Kasumi-1 (cell line): Measurements from ENCODE around the gene TMEM86B.

ENCODE experiments used
- DNase-seq, 2 experiments: peaks; one replicate each; lab custom pipeline; 2025; lab: John Stamatoyannopoulos, UW

The TMEM86B gene, protein sequence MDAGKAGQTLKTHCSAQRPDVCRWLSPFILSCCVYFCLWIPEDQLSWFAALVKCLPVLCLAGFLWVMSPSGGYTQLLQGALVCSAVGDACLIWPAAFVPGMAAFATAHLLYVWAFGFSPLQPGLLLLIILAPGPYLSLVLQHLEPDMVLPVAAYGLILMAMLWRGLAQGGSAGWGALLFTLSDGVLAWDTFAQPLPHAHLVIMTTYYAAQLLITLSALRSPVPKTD

DNA sequence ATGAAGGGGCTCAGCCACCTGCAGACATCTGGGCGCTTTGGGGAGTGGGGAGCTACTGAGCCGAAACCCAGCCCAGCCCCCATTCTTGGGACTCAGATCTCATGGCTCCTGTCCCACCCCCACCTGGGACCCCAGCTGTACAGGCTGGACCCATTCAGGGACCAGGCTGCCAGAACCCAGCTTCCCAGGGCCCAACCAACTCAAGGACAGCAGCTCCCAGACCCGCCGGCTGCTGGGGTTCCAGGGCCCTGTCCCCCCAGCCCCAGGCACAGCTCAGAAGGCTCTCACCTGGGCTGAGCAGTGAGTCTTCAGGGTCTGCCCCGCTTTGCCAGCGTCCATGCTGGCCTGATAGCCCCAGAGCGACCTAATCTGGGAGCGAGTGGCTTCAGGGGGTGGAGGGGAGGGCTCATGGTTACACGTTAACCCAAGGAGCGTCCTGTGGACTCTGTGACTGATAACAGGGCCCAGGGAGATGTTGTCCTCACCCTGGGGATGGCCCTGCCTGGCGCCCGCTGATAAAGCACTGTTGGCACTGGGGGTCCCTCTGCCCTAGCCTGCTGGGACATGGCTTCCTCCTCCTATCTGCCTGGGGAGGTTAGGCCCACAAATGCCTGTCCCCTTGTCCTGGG lies at the start of gene TMEM86B:
TMEM86B (minus strand) TSS at position 361 of the 629 bp plus-strand sequence; CDS start at position 339, 22 bp downstream.
- DNase-seq: no peak

DNA sequence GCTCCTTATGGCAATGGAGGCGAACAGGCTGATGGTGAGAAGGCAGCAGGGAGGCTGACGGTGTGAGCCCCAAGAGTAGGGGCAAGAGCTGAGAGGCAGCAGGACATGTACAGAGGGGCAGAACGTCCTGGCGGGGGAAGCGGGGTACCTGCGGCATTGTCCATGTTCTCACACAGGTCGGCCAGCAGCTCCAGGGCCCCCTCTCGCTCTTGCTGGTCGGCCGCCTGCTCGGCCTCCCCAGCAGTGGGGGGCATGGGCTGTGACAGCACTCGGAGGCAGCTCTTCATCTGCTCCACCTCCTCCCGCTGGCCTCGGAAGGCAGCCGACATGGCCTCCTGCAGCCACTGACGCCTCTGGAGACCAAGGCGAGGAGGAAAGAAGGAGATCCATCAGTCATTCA lies 48.9 kb upstream of the TMEM86B start:
- no peak for DNase-seq

DNA sequence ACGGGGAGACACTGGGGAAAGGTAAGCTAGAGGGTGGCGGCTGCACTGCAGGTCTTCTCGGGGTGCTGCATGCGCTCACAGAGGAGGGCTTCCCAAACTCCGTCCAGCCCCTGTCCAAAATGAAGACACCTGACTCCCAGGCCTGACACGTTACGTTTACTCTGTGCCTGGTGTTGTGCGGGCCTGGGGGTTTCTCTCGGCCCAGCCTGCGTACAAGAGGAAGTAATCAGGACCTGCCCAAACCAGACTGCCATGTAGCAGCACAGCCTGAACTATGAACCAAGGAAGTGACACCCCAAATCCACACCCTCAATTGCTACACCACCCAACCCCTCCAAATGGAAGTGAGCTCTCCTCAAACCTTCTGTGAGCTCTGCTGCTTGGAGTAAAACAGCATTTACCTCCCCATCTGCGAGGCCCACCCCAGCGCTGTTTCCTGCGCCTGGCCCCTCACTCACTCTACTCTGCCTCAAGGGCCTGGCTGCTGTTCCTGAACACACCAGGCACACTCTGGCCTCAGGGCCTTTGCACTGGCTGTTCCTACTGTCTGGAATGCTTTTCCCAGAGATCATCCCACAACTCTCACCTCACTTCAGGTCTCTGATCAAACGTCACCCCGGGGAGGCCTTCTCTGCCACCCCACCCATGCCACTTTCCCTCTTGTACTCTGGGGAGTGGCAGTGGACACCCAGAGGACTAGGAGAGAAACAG lies 48.3 kb upstream of the TMEM86B start:
- no peak for DNase-seq

DNA sequence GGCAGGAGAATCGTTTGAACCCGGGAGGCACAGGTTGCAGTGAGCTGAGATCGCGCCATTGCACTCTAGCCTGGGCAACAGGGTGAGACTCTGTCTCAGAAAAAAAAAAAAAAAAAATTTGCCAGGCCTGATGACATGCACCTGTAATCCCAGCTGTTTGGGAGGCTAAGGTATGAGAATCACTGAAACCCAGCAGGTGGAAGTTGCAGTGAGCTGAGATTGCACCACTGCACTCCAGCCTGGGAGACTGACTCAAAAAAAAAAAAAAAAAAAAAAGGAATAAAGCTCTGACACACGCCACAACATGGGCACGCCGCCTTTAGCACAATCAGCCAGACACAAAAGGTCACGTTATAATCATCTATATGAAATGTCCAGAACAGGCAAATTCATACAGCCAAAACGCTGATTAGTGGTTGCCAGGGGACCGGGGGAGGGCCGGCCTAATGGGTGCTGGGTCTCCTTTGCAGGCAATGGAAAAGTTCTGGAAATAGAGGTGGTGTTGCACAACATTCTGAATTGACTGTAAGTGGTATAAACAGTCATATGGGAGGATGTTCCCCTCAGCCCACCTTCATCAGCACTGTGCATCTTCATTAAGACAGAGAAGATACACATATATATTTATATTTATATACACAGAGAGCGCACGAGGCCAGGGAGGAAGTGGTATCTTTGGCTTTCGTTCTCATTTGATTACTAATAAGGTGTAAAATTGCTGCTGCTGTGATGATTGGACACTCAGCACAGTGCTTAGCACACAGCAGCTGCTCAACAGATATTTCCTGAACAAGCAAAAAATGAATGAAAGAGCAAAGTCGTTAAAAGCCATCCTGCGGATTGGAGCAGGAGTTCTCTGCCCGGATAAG lies 47.5 kb upstream of the TMEM86B start:
- DNase-seq: no peak

DNA sequence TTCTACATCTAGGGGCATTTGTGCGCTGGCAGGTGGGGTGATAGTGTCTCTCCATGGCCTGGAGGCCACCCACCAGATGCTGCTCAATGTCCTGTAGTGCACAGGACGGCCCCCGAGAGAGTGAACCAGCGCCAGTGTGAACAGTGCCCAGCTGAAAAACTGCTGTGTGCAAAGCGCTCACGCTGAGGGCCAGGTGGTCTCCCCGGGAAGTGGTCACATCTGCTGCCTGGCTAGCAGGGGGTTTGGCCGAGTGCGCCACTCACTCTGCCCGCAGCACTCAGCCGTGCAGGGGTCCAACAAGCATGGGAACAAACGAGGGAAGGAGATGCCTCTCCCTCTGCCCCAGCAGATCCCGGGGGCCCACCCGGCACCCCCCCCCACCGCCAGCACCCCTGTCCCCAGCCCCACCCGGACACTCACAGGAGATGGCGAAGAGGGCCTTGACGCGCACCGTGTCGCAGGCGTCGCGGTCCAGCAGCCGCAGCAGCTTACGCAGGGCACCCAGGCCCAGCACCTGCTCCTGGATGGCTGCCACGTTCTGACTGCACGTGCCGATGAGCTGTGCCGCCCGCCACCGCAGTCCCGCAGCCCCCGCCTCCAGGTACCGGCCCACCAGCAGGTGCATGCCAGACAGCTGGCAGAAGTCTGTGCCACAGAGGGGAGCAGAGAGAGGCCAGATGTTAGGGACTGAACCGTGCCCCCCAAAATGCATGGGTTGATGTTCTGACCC lies 45.6 kb upstream of the TMEM86B start:
- DNase-seq: no peak

DNA sequence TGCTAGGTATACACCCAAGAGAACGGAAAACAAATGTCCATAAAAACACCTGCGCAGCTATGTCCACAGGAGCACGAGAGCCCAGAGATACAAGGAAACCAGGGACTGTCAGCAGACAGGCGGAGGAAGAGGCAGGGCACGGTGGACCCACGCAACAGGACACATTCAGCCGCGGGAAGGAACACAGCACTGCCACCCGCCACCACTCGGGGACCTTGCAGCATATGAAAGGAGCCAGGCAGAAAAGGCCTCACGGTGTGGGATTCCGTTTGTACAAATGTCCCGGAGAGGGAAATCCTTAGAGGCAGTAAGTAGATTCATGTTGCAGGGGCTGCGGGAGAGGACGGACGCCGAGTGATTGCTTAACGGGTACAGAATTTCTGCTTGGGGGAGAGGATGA lies 43.6 kb upstream of the TMEM86B start:
- DNase-seq: no peak

DNA sequence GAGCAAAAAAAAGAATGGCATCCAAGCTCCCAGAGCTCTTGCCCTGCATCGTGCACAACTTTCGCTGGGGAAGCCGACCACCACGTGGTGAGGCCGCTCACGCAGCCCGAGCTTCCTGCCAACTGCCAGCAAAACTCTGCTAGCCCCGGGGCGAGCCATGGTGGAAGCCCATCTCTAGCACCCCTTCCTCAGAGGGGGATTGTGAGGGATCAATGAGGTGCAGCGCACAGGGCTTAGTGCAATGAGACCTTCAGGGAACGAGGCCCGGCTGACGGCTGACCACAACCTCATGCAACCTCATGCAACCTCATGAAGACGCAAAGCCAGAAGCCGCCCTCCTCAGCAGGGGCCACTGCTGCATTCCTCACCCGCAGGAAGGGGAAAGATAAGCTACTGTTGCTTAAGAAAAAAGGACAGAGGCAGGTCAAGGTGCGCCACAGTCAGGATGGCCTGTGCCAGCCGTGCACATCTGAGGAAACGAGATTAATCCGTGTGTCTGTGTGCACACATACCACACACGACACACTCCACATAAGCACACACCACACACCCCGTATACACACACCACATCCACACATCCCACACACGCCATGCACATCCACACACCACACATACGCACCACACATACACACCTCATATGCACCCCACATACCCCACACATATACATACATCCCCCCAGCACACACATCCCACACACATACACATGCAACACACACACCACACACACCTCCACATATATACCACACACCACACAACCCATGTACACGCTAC lies 41.8 kb upstream of the TMEM86B start:
- no peak for DNase-seq

DNA sequence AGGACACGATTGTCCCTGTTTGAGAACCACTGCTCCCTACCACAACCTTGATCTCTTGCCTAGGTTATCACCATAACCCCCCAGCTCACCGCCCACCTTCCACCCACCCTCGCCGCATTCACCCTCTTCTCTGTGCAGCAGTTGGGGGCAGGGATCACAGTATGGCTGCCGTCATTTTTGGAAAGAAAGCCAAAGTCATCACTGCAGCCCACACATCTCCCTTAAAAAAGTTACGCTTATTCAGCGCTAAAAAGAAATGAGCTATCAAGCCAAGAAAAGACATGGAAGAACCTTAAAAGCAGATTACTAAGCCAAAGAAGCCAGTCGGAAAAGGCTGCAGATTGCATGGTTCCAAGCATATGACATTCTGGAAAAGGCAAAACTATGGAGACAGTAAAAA lies 40.7 kb upstream of the TMEM86B start:
- DNase-seq: no peak

DNA sequence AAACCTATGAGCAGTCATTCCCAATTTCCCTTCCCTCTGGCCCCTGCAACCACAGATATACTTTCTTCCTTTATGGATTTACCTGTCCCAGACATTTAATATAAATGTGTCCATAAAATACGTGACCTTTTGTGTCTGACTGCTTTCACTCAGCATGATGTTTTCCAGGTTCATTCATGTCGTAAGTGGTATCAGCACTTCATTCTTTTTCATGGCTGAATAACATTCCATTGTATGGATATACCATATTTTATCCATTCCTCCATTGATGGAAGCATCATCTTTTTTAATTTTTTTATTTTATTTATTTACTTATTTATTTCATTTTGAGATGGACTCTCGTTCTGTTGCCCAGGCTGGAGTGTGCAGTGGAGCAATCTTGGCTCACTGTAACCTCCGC lies 38.3 kb upstream of the TMEM86B start:
- DNase-seq: no peak

DNA sequence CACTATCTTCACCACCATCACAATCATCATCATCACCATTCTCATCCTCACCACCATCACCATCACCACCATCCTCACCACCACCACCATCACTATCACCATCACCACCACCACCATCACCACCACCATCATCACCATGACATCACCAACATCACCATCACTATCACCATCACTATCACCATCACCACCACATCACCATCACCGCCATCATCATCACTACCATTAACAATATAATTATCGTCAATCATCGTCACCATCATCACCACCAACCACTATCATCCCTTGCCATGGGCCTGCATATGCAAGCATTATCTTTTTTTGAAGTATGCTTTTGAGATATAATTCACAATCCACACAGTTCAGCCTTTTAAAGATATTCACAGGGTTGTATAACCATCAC lies 37.8 kb upstream of the TMEM86B start:
- no peak for DNase-seq

DNA sequence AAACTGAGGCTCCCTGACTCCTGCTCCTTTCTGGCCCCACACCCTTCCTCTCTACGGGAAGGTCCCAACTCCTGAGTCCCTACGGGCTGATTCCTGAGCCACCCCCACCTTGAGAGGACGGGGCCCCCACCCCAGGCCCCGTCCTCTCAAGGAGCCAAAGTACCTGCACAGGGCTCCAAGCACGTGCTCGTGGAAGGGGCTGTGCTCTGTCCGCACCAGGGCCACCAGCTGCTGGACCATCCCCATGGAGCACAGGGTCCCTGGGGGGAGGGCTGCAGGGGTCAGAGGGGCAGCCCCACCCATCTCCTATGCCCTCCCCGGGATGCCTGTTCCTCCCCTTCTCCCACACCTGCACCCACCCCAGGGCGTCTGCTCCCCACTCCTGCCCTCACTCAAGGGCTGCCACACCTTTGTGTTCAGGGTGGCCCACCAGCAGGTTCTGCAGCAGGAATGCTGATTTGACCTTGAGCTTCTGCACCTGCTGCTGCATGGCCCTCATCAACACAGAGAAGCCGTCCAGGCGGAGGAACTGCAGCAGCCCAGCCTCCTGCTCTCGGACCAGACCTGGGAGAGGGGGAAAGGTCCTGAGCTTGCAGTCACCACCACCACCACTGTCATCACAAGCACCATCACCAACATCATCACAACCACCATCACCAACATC lies 37.3 kb upstream of the TMEM86B start:
- DNase-seq: no peak

DNA sequence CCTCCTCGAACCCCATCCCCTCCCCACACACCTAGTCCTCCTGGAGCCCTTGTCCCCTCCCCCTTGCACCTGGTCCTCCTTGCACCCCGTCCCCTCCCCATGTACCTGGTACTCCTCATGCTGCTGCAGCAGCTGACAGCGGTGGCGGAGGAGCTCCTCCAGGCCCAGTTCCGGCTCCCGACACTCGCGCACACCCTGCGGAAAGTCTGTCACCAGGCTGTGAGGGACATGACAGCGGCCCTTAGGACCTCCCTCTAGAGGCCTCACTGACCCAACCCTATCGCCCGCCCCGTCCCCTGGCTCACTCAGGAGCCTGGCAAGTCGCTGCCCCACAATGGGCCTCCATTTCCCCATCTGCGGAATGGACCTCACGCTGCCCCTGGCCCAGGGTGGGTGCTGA lies 36.6 kb upstream of the TMEM86B start:
- no peak for DNase-seq

DNA sequence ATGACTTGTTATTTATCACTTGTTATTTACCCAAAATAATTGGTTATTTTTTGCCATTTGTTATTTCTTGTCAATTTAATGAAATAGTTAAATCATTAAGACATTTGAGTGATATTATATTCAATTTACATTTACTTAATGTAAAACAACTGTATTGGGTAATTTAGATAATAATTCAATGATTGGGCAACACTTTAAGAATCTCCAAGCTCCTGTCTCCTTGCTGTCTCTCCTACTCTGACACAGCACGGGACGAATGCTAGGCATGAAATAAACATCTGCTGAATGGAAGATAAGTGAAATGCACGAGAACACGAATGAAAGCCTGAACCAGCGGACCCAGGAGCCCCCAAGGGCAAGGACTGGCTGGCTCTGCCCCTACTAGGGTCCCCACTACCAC lies 36.0 kb upstream of the TMEM86B start:
- DNase-seq: no peak

DNA sequence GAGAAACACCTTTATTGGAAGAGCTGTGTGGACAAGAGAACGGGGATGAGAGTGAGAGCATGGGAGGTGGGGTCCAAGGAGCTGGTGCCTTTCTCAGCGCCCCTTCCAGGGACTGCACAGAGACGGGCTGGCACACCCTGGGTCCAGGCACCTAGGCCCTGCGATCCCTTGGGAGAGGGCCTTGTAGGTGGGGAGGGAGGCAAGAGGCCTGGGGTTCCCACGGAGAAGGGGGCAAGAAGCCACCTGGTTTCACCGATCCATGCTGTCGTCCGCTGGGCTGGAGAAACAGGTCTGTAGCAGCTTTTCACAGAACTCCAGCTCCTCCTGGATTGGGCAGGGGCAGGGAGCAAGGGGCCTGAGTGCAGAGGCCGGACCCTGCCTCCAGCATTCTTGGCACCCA lies 33.8 kb upstream of the TMEM86B start:
- DNase-seq: no peak

DNA sequence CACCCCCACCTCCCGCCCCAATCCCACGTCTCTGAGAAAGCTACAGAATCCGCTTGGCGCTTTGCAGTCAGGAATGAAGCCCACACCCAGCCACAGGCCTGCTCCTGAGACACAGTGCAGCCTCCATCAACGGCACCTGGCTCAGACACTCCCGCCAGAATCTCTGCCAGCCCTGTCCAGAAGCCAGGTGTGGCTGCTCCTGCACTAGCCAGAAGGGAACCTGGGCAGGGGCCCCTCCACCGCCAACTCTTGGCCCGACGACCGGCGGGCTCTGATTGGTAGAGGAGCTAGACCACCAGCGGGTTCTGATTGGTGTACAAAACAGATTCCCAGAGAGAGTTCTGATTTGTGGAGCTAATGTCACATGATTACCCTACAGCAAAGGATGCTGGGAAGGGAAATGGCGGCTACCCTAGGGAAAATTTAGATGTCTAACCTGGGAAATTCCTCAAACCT lies 33.1 kb upstream of the TMEM86B start:
- no peak for DNase-seq

DNA sequence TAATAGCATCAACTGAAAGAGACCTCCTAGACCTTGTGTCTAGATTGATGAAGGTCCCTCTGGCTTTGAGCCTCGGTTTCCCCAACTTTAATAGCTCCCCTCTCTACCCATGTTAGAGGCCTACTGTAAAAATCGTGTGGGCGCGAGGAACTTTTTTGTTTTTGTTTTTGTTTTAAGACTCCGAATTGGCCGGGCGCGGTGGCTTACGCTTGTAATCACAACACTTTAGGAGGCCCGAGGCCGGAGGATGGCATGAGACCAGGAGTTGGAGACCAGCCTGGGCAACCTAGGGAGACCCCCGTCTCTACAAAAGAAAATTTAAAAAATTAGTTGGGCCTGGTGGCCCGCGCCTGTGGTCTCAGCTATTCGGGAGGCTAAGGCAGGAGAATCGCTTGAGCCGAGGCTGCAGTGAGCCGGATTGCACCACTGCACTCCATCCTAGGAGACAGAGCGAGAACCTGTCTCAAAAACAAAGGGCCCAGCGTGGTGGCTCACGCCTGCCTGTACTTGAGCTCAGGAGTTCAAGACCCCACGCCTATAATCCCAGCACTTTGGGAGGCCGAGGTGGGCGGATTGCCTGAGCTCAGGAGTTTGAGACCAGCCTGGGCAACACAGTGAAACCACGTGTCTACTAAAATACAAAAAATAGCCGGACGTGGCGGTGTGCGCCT lies 31.1 kb upstream of the TMEM86B start:
- peak in 1 of 2 experiments; percentile 10 for DNase-seq

DNA sequence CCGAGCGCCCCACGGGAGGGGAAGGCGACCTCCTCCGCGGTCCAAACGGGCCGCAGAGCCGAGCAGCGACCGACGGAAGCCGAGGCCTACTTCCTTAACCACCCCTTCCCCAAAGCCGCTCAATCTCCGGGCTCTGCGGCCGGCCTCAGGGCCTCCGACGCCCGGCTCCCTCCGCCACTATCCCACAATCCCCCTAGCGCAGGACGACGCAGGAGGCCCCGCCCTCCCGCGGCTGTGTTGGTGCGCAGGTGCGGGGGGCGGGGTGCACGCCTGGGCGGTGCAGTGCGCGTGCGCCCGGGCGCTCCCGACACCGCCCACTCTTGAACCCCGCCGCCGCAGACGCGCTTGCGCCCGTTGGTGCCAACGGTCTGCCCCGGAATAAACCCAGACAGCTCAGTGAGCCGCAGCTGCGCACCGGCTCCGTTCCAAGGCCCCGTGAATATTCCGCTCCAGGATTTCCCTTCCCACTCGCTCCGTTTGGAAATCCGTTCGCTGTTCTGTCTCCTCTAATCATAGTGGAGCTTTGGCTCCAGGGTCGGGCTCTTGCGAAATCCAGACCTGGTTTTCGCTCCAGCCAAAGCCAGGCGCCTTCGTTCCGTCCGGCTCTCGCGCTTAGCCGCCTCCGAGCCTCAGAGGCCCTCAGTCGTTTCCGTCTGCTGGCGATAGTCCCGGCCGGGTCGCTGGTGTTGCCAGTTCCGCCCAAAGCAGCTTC lies 30.4 kb upstream of the TMEM86B start, which contains the start of gene PPP6R1:
PPP6R1 (minus strand) TSS at position 190 of the 712 bp plus-strand sequence. CDS start 11,914 bp downstream, outside the sequence.
- peak; percentile 99 for DNase-seq

DNA sequence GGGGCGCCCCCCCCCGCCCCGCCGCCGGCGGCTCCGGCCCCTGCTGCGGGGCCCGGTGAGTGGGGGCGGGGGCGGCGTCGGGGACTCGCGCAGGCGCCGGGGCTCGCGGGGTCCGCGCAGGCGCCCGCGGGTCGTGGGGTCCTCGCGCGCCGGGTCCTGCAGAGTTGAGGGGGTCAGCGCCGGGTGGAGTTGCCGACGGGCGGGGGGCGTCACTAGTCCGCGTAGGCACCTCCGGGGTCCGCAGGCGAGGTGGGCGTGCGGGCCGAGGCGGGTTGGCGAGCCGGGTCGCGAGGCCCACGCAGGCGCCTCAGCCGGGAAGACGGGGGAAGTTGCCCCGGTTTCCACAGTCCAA lies 29.9 kb upstream of the TMEM86B start:
- peak in 1 of 2 experiments; percentile 31 for DNase-seq
